ENCODE measurements around the gene TLE1.

DNA sequence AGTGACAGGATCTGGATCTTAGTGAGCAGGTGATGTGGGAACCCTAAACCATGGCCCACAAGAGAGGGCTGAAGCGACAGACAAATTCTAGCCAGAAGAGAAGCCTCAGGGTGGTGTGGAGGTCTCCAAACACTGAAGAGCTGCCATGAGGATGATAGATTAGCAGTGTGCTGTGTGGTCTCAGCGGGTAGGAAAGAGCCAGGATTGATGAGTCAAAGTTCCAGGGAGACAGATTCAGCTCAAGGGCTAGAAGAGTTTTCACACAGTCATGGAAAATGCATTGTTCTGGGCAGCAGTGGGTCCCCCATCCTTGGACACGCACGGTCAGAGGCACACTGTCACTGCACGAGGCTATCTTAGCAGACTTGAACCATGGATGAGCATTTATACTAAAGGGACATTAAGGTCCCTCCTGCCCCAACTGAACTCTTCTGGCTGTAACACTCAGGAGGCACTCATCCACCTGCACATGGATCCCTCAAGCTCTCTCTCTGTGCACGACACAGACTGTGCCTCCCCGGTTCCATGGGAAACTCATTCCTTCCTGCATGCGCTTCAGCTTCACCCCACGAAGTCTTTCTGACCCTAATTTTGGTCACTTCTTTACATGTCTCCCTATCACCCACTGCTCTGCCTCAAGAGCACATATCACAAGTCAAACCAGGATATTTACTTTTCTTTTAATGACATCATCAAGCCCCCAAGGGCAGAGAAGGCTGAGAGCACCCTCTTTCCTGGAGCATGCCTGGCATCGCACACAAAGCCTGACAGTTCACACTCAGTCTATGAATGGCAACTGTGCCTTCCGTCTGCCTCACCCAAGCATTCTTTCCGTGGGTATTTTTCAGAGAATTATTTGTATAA is 84.8 kb downstream of the TLE1 start:
- TF ChIP-seq CTCF (IDR thresholded peaks at IDR 0.05; ENCODE audit: low read depth, low read length) (no peak), EZH2phosphoT487 (IDR thresholded peaks at IDR 0.05; ENCODE audit: low read depth) (no peak)
